Spinal cord (tissue), 10 donors: ENCODE data around the gene VIL1. TPM values are rescaled to one million over a fixed set of nuclear protein-coding genes. Genes with fewer than 3 reads are reported as not detected.

ENCODE experiments used
- DNase-seq, 6 donors: peaks; one replicate each; pipeline versions ENCODE4 v3.0.0 to v3.0.0-alpha.2; 2013 to 2015; ENCODE audit warnings: low spot score in 6 of 6, low read depth in 4 of 6
- H3K27ac ChIP-seq: one replicate; pipeline ENCODE4 v1.5.1; 2013; ENCODE audit warnings: low read depth, low read length, control low read depth
- H3K27me3 ChIP-seq: one replicate; pipeline ENCODE4 v1.6.1; 2013; ENCODE audit warnings: low read length; ENCODE audit not compliant: control insufficient read depth, insufficient read depth
- H3K36me3 ChIP-seq: one replicate; pipeline ENCODE4 v1.6.1; 2013; ENCODE audit warnings: low read length; ENCODE audit not compliant: control insufficient read depth, insufficient read depth
- H3K4me1 ChIP-seq: one replicate; pipeline ENCODE4 v1.6.1; 2013; ENCODE audit warnings: low read length; ENCODE audit not compliant: control insufficient read depth, insufficient read depth
- H3K4me3 ChIP-seq: one replicate; pipeline ENCODE4 v1.5.1; 2013; ENCODE audit warnings: low read depth, low read length, control low read depth
- H3K9me3 ChIP-seq: one replicate; pipeline ENCODE4 v1.6.1; 2013; ENCODE audit warnings: low read length; ENCODE audit not compliant: control insufficient read depth, insufficient read depth
- WGBS: methylation state at CpG from one replicate; pipeline ENCODE4 v1.1.5; 2013; ENCODE audit warnings: missing lambda C conversion rate; ENCODE audit not compliant: insufficient coverage; 5-methylcytosine and 5-hydroxymethylcytosine counted together
- polyA plus RNA-seq, 2 donors: library from polyadenylated mRNA; unstranded; fragments of 120-200 nt; gene quantifications; one replicate each; pipeline ENCODE4 v1.2.1, GENCODE V29; 2013; ENCODE audit not compliant: insufficient read length in 2 of 2
- small RNA-seq: library from RNA; depleted of rRNA; stranded (forward); fragments of <200 nt; gene quantifications from one replicate; pipeline ENCODE3, GENCODE V24; 2014; ENCODE audit warnings: low replicate concordance
- total RNA-seq, 2 donors: library from RNA; depleted of rRNA in 1 of 2; stranded (reverse); fragments of 120-200 nt in 1 of 2; fragments of >200 nt in 1 of 2; gene quantifications; one replicate each; pipeline versions ENCODE4 v1.2.3 to v1.2.4, GENCODE V29; 2013 to 2014
- donor health status: healthy.

Gene VIL1
- total and polyA plus RNA-seq, 4 donors, result 0.11 to 1.3 (median 0.48) TPM; not detected in 1

DNA sequence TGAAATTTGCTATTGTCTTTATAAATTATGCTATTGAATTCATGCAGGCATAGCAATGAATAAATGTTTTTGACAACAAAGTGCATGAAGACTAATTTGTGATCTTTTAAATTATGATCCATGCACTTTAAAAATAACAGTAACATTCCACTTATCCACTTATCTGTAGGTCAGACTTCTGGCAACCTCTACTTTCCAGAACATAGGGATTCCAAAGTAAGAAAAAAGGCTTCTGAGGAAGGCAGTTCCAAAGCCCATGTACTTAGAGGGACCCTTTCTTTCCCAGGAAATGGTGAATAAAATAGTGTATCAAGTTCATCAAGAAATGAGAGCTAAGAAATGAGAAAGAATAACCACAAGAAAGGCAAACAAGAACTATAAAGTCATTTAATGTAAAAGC, 58.3 kb downstream of the VIL1 start:
- Histone ChIP-seq H3K4me1 (no peaks in the 10 kb centered on the region), H3K4me3 (no peak overlapping the region), H3K27me3 (no peaks in the 10 kb centered on the region), H3K27ac (no peak overlapping the region), H3K36me3 (peaks cover 21% of the 10 kb centered on the region), H3K9me3 (no peaks in the 10 kb centered on the region)
- DNase-seq, result no peak

DNA sequence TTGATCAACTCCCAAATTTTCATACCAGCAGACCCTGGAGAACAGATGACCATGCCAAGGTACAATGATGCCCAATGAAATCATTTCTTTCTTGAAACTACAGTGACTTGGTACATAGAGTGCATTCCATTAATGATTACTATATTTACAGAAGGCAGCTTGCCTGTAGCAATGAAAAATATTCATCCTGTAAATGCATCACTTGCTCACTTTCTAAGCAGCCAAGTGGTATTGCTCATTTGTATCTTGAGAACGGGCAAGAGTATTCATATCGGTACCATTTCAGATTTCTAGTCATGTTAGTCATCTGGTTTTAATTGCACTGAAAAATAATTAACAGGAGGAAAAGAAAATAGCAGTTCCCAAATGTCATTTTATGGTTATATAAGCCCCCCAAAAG, 59.6 kb downstream of the VIL1 start:
- no peak overlapping the region for H3K4me3 ChIP-seq
- no peaks in the 10 kb centered on the region for H3K9me3 ChIP-seq
- no CpG with 5 or more reads among the region's 2 CpGs for WGBS

DNA sequence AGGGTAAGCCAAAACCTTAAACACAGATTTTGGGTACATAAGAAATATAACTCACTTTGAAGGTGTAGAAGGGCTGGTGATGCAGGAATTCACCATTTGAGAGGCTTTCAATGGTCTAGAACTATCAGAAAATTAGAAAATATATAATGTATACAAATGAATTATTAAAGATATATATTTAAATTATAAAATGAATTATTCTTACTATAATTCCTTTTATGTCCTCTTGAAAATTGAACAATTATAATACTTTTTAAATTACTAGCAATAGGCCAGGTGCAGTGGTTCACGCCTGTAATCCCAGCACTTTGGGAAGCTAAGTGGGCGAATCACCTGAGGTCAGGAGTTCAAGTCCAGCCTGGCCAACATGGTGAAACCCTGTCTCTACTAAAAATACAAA, 60.7 kb downstream of the VIL1 start:
- 100% methylated on average over 2 of the region's 2 CpGs for WGBS
- Histone ChIP-seq H3K4me3 (no peak overlapping the region), H3K27me3 (no peaks in the 10 kb centered on the region), H3K36me3 (peaks cover 14% of the 10 kb centered on the region), H3K4me1 (no peaks in the 10 kb centered on the region), H3K27ac (no peak overlapping the region), H3K9me3 (no peaks in the 10 kb centered on the region)
- DNase-seq, result no peak

More for the DNA sequence above, 59.6 kb downstream of the VIL1 start:
- Histone ChIP-seq H3K27ac (no peak overlapping the region), H3K36me3 (peaks cover 18% of the 10 kb centered on the region), H3K27me3 (no peaks in the 10 kb centered on the region), H3K4me1 (no peaks in the 10 kb centered on the region)
- peak in 1 of 6 donors; percentile 34 for DNase-seq

DNA sequence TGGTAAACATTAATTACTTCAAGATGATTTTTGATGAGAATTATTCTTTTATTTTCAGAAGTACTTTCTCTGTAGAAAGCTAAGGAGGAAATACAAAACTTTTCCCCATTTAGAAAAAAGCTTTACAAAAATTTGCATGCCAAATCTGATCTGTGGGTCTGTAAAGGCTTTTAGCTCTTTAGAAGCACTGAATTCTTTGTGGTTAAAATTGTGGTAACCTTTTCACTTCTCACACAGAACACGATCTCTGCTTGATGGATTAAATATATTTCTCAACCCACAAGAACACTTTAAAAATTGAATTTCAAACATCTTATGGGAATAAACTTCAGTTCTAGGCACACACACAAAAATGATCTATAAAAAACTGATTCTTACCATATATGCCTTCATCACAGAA, 63.7 kb downstream of the VIL1 start:
- H3K4me3 ChIP-seq, result no peak overlapping the region

DNA sequence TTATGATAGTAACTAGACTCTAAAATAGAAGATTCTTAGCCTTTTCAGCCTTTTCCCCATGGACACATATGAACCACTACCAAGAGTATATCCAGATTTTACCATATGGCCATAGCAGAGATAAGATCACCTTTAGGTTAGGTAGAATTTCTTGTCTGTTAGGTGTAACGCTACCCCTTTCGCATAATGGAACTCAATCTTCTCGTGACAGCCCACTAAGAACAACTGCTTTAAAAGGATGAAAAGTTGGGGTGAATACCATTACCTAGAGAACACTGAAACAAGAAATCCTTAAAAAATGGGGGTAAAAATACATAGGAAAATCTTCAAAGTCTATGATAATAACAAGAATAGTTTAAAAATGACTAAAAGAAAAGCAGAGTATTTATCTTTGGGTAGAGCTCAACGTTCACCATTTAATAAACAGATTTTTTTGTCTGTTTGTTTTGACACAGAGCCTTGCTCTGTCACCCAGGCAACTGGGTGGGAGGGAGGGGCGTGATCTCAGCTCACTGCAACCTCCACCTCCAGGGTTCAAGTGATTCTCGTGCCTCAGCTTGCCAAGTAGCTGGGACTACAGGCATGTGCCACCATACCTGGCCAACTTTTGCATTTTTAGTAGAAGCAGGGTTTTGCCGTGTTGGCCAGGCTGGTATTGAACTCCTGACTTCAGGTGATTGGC, 67.2 kb downstream of the VIL1 start:
- Histone ChIP-seq H3K9me3 (no peaks in the 10 kb centered on the region), H3K4me3 (no peak overlapping the region), H3K27ac (no peak overlapping the region), H3K27me3 (no peaks in the 10 kb centered on the region), H3K36me3 (peaks cover 29% of the 10 kb centered on the region), H3K4me1 (no peaks in the 10 kb centered on the region)
- no peak for DNase-seq
- WGBS, result 86% methylated on average over 1 of the region's 7 CpGs

More for the DNA sequence above, 63.7 kb downstream of the VIL1 start:
- Histone ChIP-seq H3K4me1 (no peaks in the 10 kb centered on the region), H3K27me3 (no peaks in the 10 kb centered on the region), H3K36me3 (peaks cover 20% of the 10 kb centered on the region), H3K9me3 (no peaks in the 10 kb centered on the region), H3K27ac (no peak overlapping the region)
- DNase-seq, result no peak
- no CpG with 5 or more reads among the region's 1 CpG for WGBS

DNA sequence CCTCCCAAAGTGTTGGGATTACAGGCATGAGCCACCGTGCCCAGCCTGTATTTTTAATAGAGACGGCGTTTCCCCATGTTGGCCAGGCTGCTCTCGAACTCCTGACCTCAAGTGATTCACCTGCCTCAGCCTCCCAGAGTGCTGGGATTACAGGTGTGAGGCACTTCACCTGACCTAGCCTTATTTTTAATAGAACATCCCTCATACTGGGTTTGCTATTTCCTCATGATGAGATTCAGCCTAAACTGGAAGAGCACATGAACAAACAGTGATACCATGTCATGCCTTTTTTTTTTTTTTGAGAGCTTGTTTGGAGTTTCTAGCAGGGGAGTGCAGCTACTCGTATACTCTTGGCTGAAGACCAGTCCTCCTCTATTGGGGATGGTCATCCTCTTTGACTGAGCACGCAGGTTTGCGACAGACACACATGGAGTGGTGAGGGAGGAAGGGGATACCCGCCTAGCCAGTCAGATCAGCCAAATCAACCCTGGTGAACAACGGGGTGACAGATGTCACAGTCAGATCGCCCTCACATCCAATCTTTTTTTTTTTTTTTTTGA, 81.7 kb downstream of the VIL1 start:
- Histone ChIP-seq H3K4me3 (no peak overlapping the region), H3K27ac (no peak overlapping the region), H3K4me1 (no peaks in the 10 kb centered on the region), H3K36me3 (peaks cover 26% of the 10 kb centered on the region), H3K9me3 (no peaks in the 10 kb centered on the region), H3K27me3 (no peaks in the 10 kb centered on the region)
- no peak for DNase-seq
- WGBS, result 93% methylated on average over 7 of the region's 10 CpGs

DNA sequence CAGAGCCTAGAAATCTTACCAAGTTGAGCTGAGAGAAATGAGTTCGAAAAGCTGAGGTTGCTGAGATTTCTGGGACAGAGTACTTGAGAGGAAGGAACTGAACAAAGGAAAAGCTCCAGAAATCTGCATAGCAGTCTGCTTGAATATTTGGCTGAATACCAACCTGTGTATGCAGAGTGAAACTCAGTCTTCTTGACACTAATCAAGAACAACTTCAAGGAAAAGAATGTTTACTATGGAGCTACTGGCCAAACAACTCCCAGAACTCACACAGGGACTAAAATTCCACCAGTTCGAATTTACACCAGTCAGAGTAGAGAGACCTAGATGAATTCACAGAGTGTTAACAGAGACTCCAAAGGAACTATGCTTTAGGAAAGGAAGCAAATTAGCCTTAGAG, 82.7 kb downstream of the VIL1 start:
- no peak overlapping the region for H3K27ac ChIP-seq
- H3K4me1 ChIP-seq, result no peaks in the 10 kb centered on the region
- peak in 1 of 6 donors; percentile 34 for DNase-seq
- H3K36me3 ChIP-seq, result peaks cover 20% of the 10 kb centered on the region
- H3K9me3 ChIP-seq, result no peaks in the 10 kb centered on the region
- WGBS, result 63% methylated on average over 1 of the region's 2 CpGs
- no peaks in the 10 kb centered on the region for H3K27me3 ChIP-seq
- H3K4me3 ChIP-seq, result no peak overlapping the region

Small RNA genes within 50 kb of the gene (small RNA-seq; reads per million reads assigned to genes)
- gene MIR26B, result 3,003 reads per million, percentile 100 among the genes with 10 or more reads in this experiment

Other genes with a start within 250 kb of the VIL1 start
- 100 to 1,000 TPM; 163 to 192 TPM for gene ARPC2, start 201.9 kb upstream of the VIL1 start, total RNA-seq
- 100 to 1,000 TPM; 237 to 248 TPM for gene ARPC2, start 201.9 kb upstream of the VIL1 start, polyA plus RNA-seq
- gene GPBAR1, start 158.1 kb upstream of the VIL1 start, total RNA-seq, result under 1 TPM; 0.30 to 0.44 TPM
- under 1 TPM; 0.36 to 0.74 TPM for gene GPBAR1, start 158.1 kb upstream of the VIL1 start, polyA plus RNA-seq
- 100 to 1,000 TPM in 1 of 2 donors, 10 to 100 TPM in 1; 82.1 to 104 TPM for gene AAMP, start 149.0 kb upstream of the VIL1 start, total RNA-seq
- gene AAMP, start 149.0 kb upstream of the VIL1 start, polyA plus RNA-seq, result 100 to 1,000 TPM; 123 to 128 TPM
- gene PNKD, start 148.6 kb upstream of the VIL1 start, total RNA-seq, result 10 to 100 TPM; 45.7 to 72.7 TPM
- 100 to 1,000 TPM in 1 of 2 donors, 10 to 100 TPM in 1; 96.0 to 101 TPM for gene PNKD, start 148.6 kb upstream of the VIL1 start, polyA plus RNA-seq
- gene TMBIM1, start 126.6 kb upstream of the VIL1 start, total RNA-seq, result 10 to 100 TPM; 49.9 to 93.4 TPM
- 10 to 100 TPM; 21.6 to 34.2 TPM for gene TMBIM1, start 126.6 kb upstream of the VIL1 start, polyA plus RNA-seq
- 1 to 10 TPM; 1.2 to 6.6 TPM for gene CATIP, start 62.3 kb upstream of the VIL1 start, total RNA-seq
- 1 to 10 TPM; 3.4 to 4.4 TPM for gene CATIP, start 62.3 kb upstream of the VIL1 start, polyA plus RNA-seq
- gene SLC11A1, start 36.9 kb upstream of the VIL1 start, total RNA-seq, result 1 to 10 TPM; 1.9 to 5.0 TPM
- 1 to 10 TPM; 1.5 to 4.0 TPM for gene SLC11A1, start 36.9 kb upstream of the VIL1 start, polyA plus RNA-seq
- gene CTDSP1, start 19.3 kb upstream of the VIL1 start, total RNA-seq, result 100 to 1,000 TPM in 1 of 2 donors, 10 to 100 TPM in 1; 31.6 to 104 TPM
- 10 to 100 TPM; 69.6 to 78.4 TPM for gene CTDSP1, start 19.3 kb upstream of the VIL1 start, polyA plus RNA-seq
- 10 to 100 TPM; 16.5 to 29.7 TPM for gene USP37, start 149.2 kb downstream of the VIL1 start, total RNA-seq
- 10 to 100 TPM in 1 of 2 donors, 1 to 10 TPM in 1; 8.7 to 10.4 TPM for gene USP37, start 149.2 kb downstream of the VIL1 start, polyA plus RNA-seq
- 10 to 100 TPM; 37.9 to 47.0 TPM for gene CNOT9, start 149.7 kb downstream of the VIL1 start, total RNA-seq
- 10 to 100 TPM; 54.1 to 54.3 TPM for gene CNOT9, start 149.7 kb downstream of the VIL1 start, polyA plus RNA-seq
- gene PLCD4, start 188.8 kb downstream of the VIL1 start, total RNA-seq, result 1 to 10 TPM; 8.3 to 9.0 TPM
- gene PLCD4, start 188.8 kb downstream of the VIL1 start, polyA plus RNA-seq, result 10 to 100 TPM in 1 of 2 donors, 1 to 10 TPM in 1; 7.0 to 12.8 TPM
- 10 to 100 TPM; 10.8 to 13.2 TPM for gene ZNF142, start 240.5 kb downstream of the VIL1 start, total RNA-seq
- gene ZNF142, start 240.5 kb downstream of the VIL1 start, polyA plus RNA-seq, result 10 to 100 TPM; 25.1 to 25.8 TPM
- 10 to 100 TPM; 25.0 to 42.9 TPM for gene BCS1L, start 240.6 kb downstream of the VIL1 start, total RNA-seq
- gene BCS1L, start 240.6 kb downstream of the VIL1 start, polyA plus RNA-seq, result 10 to 100 TPM; 56.8 to 64.2 TPM